ENCODE measurements around the gene SEPTIN5. TPM values are rescaled to one million over a fixed set of nuclear protein-coding genes. Genes with fewer than 3 reads are reported as not detected.

The SEPTIN5 gene
- total RNA-seq, 1 donor from 2014 or later, result 9.3 TPM

GRCh38 chr22:19756288-19757128 lies 42.2 kb downstream of the SEPTIN5 start:
- TF ChIP-seq CTCF (IDR thresholded peaks at IDR 0.05), result peak; percentile 49
- H3K36me3 ChIP-seq, result no peaks in the 10 kb centered on the region
- DNase-seq, result peak; percentile 79
- ATAC-seq, result peak; percentile 77 to 85
- peaks cover 37% of the 10 kb centered on the region for H3K4me1 ChIP-seq
- peaks cover 92% of the 10 kb centered on the region for H3K27me3 ChIP-seq (ENCODE audit: low read depth)
- intact Hi-C loops (cut with DNase I), result no loop called here
- no peaks in the 10 kb centered on the region for H3K9me3 ChIP-seq
- H3K27ac ChIP-seq, result no peak overlapping the region
- H3K4me3 ChIP-seq, result peak overlapping the region; percentile 47

GRCh38 chr22:19757140-19757984 lies 43.1 kb downstream of the SEPTIN5 start:
- peak overlapping the region; percentile 47 for H3K4me3 ChIP-seq
- peaks cover 37% of the 10 kb centered on the region for H3K4me1 ChIP-seq
- H3K27me3 ChIP-seq (ENCODE audit: low read depth), result peaks cover 92% of the 10 kb centered on the region
- H3K36me3 ChIP-seq, result no peaks in the 10 kb centered on the region
- no peak for TF ChIP-seq CTCF (IDR thresholded peaks at IDR 0.05)
- no peaks in the 10 kb centered on the region for H3K9me3 ChIP-seq
- peak; percentile 51 to 58 for ATAC-seq
- intact Hi-C loops (cut with DNase I), result no loop called here
- no peak for DNase-seq
- H3K27ac ChIP-seq, result no peak overlapping the region

GRCh38 chr22:19757985-19758895 lies 43.9 kb downstream of the SEPTIN5 start:
- Histone ChIP-seq H3K27ac (no peak overlapping the region), H3K36me3 (no peaks in the 10 kb centered on the region), H3K27me3 (ENCODE audit: low read depth) (peaks cover 92% of the 10 kb centered on the region), H3K9me3 (no peaks in the 10 kb centered on the region), H3K4me1 (peaks cover 37% of the 10 kb centered on the region), H3K4me3 (peak overlapping the region; percentile 23)
- ATAC-seq, result peak in 1 of 2 donors; percentile 8
- no peak for DNase-seq
- no peak for TF ChIP-seq CTCF (IDR thresholded peaks at IDR 0.05)
- intact Hi-C loops (cut with DNase I), result no loop called here

- no peak for DNase-seq
Observed at GRCh38 chr22:19758896-19759426, 44.7 kb downstream of the SEPTIN5 start.

More at GRCh38 chr22:19758896-19759426, 44.7 kb downstream of the SEPTIN5 start:
- Histone ChIP-seq H3K9me3 (no peaks in the 10 kb centered on the region), H3K27ac (no peak overlapping the region), H3K4me3 (peak overlapping the region; percentile 23), H3K4me1 (peaks cover 37% of the 10 kb centered on the region), H3K36me3 (no peaks in the 10 kb centered on the region), H3K27me3 (ENCODE audit: low read depth) (peaks cover 92% of the 10 kb centered on the region)
- intact Hi-C loops (cut with DNase I), result no loop called here
- TF ChIP-seq CTCF (IDR thresholded peaks at IDR 0.05), result no peak
- ATAC-seq, result peak in 1 of 2 donors; percentile 12
